Panc1 (cell line): Measurements from ENCODE around the gene PLEKHM2. TPM values are rescaled to one million over a fixed set of nuclear protein-coding genes. Genes with fewer than 3 reads are reported as not detected.

ENCODE experiments used
- ATAC-seq: fragments of 200-7000 bp; cut with Tn5 transposase; 2 replicates; pipeline ENCODE4 v1.9.1; 2020; ENCODE audit warnings: mild to moderate bottlenecking, moderate library complexity
- BruUV-seq: library from RNA; stranded (reverse); fragments of 400-500 nt; replicated peaks from 2 replicates; lab custom pipeline; 2021; lab: Mats Ljungman, UMichigan
- CTCF ChIA-PET: fragments of 300-600 bp; sonication (Branson Sonifier 250); formaldehyde crosslinking; loops from one replicate; lab custom pipeline; 2022; ENCODE audit warnings: antibody characterized with exemption; lab: Charles Lee
- POLR2A ChIA-PET: fragments of 300-600 bp; sonication (Branson Sonifier 250); formaldehyde crosslinking; loops from one replicate; lab custom pipeline; 2022; ENCODE audit warnings: antibody characterized with exemption; lab: Charles Lee
- DNase-seq: peaks from one replicate; pipeline ENCODE4 v3.0.0-alpha.2; 2010; ENCODE audit warnings: low read depth, low spot score
- H3K27ac ChIP-seq: 2 replicates; pipeline ENCODE4 v1.5.1; 2011; ENCODE audit warnings: mild to moderate bottlenecking, low read length, inconsistent platforms
- H3K27me3 ChIP-seq: fragments of 200-500 bp; sonication (Bioruptor generic); 2 replicates; pipeline ENCODE4 v1.6.0; 2014; ENCODE audit warnings: low read length, inconsistent platforms; ENCODE audit not compliant: control insufficient read depth, insufficient read depth
- H3K36me3 ChIP-seq: fragments of 200-500 bp; sonication (Bioruptor generic); 2 replicates; pipeline ENCODE4 v1.5.1; 2014; ENCODE audit warnings: inconsistent platforms, mild to moderate bottlenecking, low read length, moderate library complexity; ENCODE audit not compliant: control insufficient read depth, insufficient read depth
- H3K4me1 ChIP-seq: 2 replicates; pipeline ENCODE4 v1.5.1; 2011; ENCODE audit warnings: inconsistent platforms, mild to moderate bottlenecking, low read length, moderate library complexity; ENCODE audit not compliant: control insufficient read depth, insufficient read depth
- H3K4me3 ChIP-seq, 2 experiments: 2 replicates each; pipeline ENCODE4 v1.5.1; 2011 to 2012; ENCODE audit warnings: low read depth in 2 of 2, low read length in 2 of 2, mild to moderate bottlenecking in 2 of 2, inconsistent platforms in 1 of 2, moderate library complexity in 1 of 2
- H3K9me3 ChIP-seq: fragments of 200-500 bp; sonication (Bioruptor generic); 2 replicates; pipeline ENCODE4 v1.5.1; 2014; ENCODE audit warnings: low read depth, mild to moderate bottlenecking, inconsistent platforms, low read length, moderate library complexity; ENCODE audit not compliant: control insufficient read depth, insufficient read depth
- POLR2AphosphoS5 ChIP-seq: IDR thresholded peaks from 2 replicates; pipeline ENCODE4 v1.6.1; 2012; ENCODE audit warnings: mild to moderate bottlenecking, low read depth, low read length, moderate library complexity
- SIN3A ChIP-seq: IDR thresholded peaks from 2 replicates; pipeline ENCODE4 v1.6.1; 2012; ENCODE audit warnings: low read depth, mild to moderate bottlenecking, low read length, moderate library complexity, borderline replicate concordance; ENCODE audit not compliant: insufficient read depth
- TCF7L2 ChIP-seq: IDR thresholded peaks from 2 replicates; pipeline ENCODE4 v1.6.1; 2011; ENCODE audit warnings: mild to moderate bottlenecking, low read depth, low read length, inconsistent platforms
- in situ Hi-C: cut with HindIII; loops from 2 replicates; pipeline ENCODE4 v1.10.0; 2016; ENCODE audit warnings: low sequenced_read_pairs, low pct_unique_long_range_greater_than_20kb
- intact Hi-C: fragments of 100-400 bp; cut with micrococcal nuclease; formaldehyde crosslinking; loops from one replicate; pipeline ENCODE4 v1.10.0; 2022; ENCODE audit not compliant: unreplicated experiment
- total RNA-seq: library from RNA; stranded (reverse); gene quantifications from one replicate; pipeline ENCODE4 v1.2.1, GENCODE V29; 2021; ENCODE audit not compliant: unreplicated experiment
- TF ChIP-seq, protein P1 (sequence below), 2 experiments: IDR thresholded peaks; 2 replicates each; pipeline ENCODE4 v1.6.1; 2011 to 2012; ENCODE audit warnings: low read depth in 2 of 2, control low read depth in 1 of 2, low read length in 1 of 2, mild to moderate bottlenecking in 1 of 2, moderate library complexity in 1 of 2; ENCODE audit not compliant: insufficient read depth in 1 of 2
- TF ChIP-seq, protein P2 (sequence below): fragments of 450-650 bp; IDR thresholded peaks from 2 replicates; pipeline ENCODE4 v1.5.1; 2017; ENCODE audit warnings: mild to moderate bottlenecking

The PLEKHM2 gene
- total RNA-seq, 1 experiment from 2014 or later, result 54.6 TPM

DNA sequence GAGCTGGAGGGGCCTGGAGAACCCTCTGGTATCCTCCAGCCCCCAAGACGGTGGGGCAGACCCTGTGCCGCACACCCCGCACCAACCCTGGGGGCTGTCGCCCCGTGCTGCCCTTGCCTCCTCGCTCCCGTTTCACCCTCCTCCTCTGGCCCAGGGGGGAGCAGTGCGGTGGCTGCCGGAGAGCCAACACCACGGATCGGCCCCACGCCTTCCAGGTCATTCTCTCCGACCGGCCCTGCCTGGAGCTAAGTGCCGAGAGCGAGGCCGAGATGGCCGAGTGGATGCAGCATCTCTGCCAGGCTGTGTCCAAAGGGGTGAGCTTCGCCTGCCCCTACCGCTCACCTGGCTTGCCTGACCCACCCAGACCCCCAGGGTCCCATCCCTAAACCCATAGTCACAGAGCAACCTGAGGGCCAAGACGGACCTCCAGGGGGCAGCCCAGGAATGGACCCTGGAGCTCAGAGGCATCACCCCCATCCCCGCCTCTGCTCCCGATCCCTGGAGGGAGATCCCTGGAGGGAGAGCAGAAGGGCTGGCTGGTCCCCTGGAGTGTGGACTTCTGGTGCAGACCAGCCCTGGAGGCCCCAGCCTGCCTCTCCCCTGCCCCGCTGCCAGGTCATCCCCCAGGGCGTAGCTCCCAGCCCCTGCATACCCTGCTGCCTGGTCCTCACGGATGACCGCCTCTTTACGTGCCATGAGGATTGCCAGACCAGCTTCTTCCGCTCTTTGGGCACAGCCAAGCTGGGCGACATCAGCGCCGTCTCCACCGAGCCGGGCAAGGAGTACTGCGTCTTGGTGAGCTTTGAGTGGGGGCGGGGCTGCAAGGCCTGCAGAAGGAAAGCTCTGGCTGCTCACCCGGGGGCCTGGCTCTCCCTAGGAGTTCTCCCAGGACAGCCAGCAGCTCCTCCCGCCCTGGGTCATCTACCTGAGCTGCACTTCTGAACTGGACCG lies 47.9 kb downstream of the PLEKHM2 start:
- DNase-seq, result no peak
- Histone ChIP-seq H3K4me1 (no peaks in the 10 kb centered on the region; the same call in 1 of the 2 replicates), H3K9me3 (no peaks in the 10 kb centered on the region), H3K36me3 (no peaks in the 10 kb centered on the region), H3K27ac (no peak overlapping the region), H3K4me3 (no peak overlapping the region), H3K27me3 (no peaks in the 10 kb centered on the region)
- POLR2A ChIA-PET, result no interaction called here
- TF ChIP-seq, protein P1, sequence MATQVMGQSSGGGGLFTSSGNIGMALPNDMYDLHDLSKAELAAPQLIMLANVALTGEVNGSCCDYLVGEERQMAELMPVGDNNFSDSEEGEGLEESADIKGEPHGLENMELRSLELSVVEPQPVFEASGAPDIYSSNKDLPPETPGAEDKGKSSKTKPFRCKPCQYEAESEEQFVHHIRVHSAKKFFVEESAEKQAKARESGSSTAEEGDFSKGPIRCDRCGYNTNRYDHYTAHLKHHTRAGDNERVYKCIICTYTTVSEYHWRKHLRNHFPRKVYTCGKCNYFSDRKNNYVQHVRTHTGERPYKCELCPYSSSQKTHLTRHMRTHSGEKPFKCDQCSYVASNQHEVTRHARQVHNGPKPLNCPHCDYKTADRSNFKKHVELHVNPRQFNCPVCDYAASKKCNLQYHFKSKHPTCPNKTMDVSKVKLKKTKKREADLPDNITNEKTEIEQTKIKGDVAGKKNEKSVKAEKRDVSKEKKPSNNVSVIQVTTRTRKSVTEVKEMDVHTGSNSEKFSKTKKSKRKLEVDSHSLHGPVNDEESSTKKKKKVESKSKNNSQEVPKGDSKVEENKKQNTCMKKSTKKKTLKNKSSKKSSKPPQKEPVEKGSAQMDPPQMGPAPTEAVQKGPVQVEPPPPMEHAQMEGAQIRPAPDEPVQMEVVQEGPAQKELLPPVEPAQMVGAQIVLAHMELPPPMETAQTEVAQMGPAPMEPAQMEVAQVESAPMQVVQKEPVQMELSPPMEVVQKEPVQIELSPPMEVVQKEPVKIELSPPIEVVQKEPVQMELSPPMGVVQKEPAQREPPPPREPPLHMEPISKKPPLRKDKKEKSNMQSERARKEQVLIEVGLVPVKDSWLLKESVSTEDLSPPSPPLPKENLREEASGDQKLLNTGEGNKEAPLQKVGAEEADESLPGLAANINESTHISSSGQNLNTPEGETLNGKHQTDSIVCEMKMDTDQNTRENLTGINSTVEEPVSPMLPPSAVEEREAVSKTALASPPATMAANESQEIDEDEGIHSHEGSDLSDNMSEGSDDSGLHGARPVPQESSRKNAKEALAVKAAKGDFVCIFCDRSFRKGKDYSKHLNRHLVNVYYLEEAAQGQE (IDR thresholded peaks at IDR 0.05; ENCODE audit: insufficient read depth in 1 of 2, low read depth in 2 of 2, low read length in 1 of 2), result no peak
- TF ChIP-seq, protein P2, sequence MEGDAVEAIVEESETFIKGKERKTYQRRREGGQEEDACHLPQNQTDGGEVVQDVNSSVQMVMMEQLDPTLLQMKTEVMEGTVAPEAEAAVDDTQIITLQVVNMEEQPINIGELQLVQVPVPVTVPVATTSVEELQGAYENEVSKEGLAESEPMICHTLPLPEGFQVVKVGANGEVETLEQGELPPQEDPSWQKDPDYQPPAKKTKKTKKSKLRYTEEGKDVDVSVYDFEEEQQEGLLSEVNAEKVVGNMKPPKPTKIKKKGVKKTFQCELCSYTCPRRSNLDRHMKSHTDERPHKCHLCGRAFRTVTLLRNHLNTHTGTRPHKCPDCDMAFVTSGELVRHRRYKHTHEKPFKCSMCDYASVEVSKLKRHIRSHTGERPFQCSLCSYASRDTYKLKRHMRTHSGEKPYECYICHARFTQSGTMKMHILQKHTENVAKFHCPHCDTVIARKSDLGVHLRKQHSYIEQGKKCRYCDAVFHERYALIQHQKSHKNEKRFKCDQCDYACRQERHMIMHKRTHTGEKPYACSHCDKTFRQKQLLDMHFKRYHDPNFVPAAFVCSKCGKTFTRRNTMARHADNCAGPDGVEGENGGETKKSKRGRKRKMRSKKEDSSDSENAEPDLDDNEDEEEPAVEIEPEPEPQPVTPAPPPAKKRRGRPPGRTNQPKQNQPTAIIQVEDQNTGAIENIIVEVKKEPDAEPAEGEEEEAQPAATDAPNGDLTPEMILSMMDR, result no peak
- TF ChIP-seq TCF7L2 (no peak), SIN3A (no peak), POLR2AphosphoS5 (no peak)
- no peak for ATAC-seq
- intact Hi-C loops, result no loop called here
- BruUV-seq, result no TSS peak
- CTCF ChIA-PET, result no interaction called here
- in situ Hi-C loops, result no loop called here

DNA sequence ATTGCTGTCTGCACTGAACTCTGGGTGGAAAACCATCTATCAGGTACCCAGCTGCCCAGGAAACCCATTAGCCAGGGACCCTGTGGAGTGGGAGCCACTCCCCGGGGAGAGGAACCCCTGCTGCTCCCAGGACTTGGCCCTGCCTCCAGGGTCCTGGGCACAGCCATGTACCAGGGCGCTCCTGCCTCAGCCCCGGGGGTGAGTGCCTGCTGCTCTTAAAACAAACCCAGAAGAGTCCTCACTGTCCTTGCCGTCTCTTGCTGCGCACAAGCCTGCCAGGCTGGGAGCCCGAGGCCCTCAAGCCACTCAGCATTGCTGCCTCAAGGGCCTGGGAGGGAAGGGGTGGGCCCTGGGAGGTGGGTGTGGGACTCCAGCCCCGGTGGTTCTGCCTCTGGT lies 48.6 kb downstream of the PLEKHM2 start:
- Histone ChIP-seq H3K27ac (no peak overlapping the region), H3K36me3 (no peaks in the 10 kb centered on the region), H3K9me3 (no peaks in the 10 kb centered on the region), H3K27me3 (no peaks in the 10 kb centered on the region), H3K4me3 (no peak overlapping the region), H3K4me1 (no peaks in the 10 kb centered on the region; the same call in 1 of the 2 replicates)
- in situ Hi-C loops (no loop called here), intact Hi-C loops (no loop called here)
- POLR2A ChIA-PET, result no interaction called here
- CTCF ChIA-PET, result no interaction called here
- TF ChIP-seq SIN3A (no peak), TCF7L2 (no peak), POLR2AphosphoS5 (no peak)
- TF ChIP-seq, protein P1 (IDR thresholded peaks at IDR 0.05; ENCODE audit: insufficient read depth in 1 of 2, low read depth in 2 of 2, low read length in 1 of 2), result no peak
- TF ChIP-seq, protein P2, result no peak
- DNase-seq (no peak), ATAC-seq (no peak)
- no TSS peak for BruUV-seq
